GM12878 (cell line): ENCODE data around the gene CNRIP1.

ENCODE experiments used
- CBX5 ChIP-seq: sonication (generic); IDR thresholded peaks from 2 replicates; pipeline ENCODE4 v1.6.1; 2016; ENCODE audit warnings: low read depth, moderate library complexity, mild to moderate bottlenecking, inconsistent platforms
- CHD2 ChIP-seq: IDR thresholded peaks from 2 replicates; pipeline ENCODE4 v1.6.1; 2011; ENCODE audit warnings: low read depth, low read length, improper control_type of control experiment, borderline replicate concordance
- EP300 ChIP-seq, 2 experiments: fragments of 150-350 bp in 1 of 2; IDR thresholded peaks; 2 replicates each; pipeline ENCODE4 v1.6.1; 2011 to 2012; ENCODE audit warnings: low read depth in 2 of 2, low read length in 2 of 2, borderline replicate concordance in 1 of 2, improper control_type of control experiment in 1 of 2, inconsistent platforms in 1 of 2; ENCODE audit not compliant: control insufficient read depth in 1 of 2
- IRF3 ChIP-seq: fragments of 450-650 bp; IDR thresholded peaks from 2 replicates; pipeline ENCODE4 v1.6.1; 2014; ENCODE audit warnings: mild to moderate bottlenecking
- NFXL1 ChIP-seq: fragments of 450-650 bp; IDR thresholded peaks from 2 replicates; pipeline ENCODE4 v1.6.1; 2017; ENCODE audit warnings: antibody characterized with exemption, mild to moderate bottlenecking, borderline replicate concordance
- RAD51 ChIP-seq: fragments of 450-650 bp; IDR thresholded peaks from 2 replicates; pipeline ENCODE4 v1.6.1; 2016; ENCODE audit warnings: moderate library complexity, mild to moderate bottlenecking, inconsistent platforms
- SIN3A ChIP-seq: IDR thresholded peaks from 2 replicates; pipeline ENCODE4 v1.6.1; 2012; ENCODE audit warnings: low read depth, low read length, improper control_type of control experiment
- SP1 ChIP-seq: IDR thresholded peaks from one replicate; pipeline ENCODE4 v1.6.1; 2011; ENCODE audit warnings: low read depth, low read length
- STAT3 ChIP-seq: IDR thresholded peaks from 2 replicates; pipeline ENCODE4 v1.6.1; 2011; ENCODE audit warnings: low read depth, low read length, improper control_type of control experiment
- ZBTB33 ChIP-seq: fragments of 450-650 bp; IDR thresholded peaks from 2 replicates; pipeline ENCODE4 v1.6.1; 2017; ENCODE audit warnings: mild to moderate bottlenecking
- TF ChIP-seq, protein P1 (sequence below): fragments of 450-650 bp; IDR thresholded peaks from 2 replicates; pipeline ENCODE4 v1.6.1; 2017; ENCODE audit warnings: mild to moderate bottlenecking, moderate library complexity
- TF ChIP-seq, protein P2 (sequence below): IDR thresholded peaks from 2 replicates; pipeline ENCODE4 v1.6.1; 2012; ENCODE audit warnings: mild to moderate bottlenecking, low read depth, low read length

- TF ChIP-seq NFXL1: no peak
- TF ChIP-seq, protein P1, sequence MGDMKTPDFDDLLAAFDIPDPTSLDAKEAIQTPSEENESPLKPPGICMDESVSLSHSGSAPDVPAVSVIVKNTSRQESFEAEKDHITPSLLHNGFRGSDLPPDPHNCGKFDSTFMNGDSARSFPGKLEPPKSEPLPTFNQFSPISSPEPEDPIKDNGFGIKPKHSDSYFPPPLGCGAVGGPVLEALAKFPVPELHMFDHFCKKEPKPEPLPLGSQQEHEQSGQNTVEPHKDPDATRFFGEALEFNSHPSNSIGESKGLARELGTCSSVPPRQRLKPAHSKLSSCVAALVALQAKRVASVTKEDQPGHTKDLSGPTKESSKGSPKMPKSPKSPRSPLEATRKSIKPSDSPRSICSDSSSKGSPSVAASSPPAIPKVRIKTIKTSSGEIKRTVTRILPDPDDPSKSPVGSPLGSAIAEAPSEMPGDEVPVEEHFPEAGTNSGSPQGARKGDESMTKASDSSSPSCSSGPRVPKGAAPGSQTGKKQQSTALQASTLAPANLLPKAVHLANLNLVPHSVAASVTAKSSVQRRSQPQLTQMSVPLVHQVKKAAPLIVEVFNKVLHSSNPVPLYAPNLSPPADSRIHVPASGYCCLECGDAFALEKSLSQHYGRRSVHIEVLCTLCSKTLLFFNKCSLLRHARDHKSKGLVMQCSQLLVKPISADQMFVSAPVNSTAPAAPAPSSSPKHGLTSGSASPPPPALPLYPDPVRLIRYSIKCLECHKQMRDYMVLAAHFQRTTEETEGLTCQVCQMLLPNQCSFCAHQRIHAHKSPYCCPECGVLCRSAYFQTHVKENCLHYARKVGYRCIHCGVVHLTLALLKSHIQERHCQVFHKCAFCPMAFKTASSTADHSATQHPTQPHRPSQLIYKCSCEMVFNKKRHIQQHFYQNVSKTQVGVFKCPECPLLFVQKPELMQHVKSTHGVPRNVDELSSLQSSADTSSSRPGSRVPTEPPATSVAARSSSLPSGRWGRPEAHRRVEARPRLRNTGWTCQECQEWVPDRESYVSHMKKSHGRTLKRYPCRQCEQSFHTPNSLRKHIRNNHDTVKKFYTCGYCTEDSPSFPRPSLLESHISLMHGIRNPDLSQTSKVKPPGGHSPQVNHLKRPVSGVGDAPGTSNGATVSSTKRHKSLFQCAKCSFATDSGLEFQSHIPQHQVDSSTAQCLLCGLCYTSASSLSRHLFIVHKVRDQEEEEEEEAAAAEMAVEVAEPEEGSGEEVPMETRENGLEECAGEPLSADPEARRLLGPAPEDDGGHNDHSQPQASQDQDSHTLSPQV: no peak
- no peak for TF ChIP-seq EP300 (IDR thresholded peaks at IDR 0.05; ENCODE audit: borderline replicate concordance in 1 of 2, control insufficient read depth in 1 of 2, low read depth in 2 of 2, low read length in 2 of 2)
- no peak for TF ChIP-seq STAT3
- no peak for TF ChIP-seq SP1
- TF ChIP-seq CHD2: no peak
- no peak for TF ChIP-seq IRF3
- TF ChIP-seq, protein P2, sequence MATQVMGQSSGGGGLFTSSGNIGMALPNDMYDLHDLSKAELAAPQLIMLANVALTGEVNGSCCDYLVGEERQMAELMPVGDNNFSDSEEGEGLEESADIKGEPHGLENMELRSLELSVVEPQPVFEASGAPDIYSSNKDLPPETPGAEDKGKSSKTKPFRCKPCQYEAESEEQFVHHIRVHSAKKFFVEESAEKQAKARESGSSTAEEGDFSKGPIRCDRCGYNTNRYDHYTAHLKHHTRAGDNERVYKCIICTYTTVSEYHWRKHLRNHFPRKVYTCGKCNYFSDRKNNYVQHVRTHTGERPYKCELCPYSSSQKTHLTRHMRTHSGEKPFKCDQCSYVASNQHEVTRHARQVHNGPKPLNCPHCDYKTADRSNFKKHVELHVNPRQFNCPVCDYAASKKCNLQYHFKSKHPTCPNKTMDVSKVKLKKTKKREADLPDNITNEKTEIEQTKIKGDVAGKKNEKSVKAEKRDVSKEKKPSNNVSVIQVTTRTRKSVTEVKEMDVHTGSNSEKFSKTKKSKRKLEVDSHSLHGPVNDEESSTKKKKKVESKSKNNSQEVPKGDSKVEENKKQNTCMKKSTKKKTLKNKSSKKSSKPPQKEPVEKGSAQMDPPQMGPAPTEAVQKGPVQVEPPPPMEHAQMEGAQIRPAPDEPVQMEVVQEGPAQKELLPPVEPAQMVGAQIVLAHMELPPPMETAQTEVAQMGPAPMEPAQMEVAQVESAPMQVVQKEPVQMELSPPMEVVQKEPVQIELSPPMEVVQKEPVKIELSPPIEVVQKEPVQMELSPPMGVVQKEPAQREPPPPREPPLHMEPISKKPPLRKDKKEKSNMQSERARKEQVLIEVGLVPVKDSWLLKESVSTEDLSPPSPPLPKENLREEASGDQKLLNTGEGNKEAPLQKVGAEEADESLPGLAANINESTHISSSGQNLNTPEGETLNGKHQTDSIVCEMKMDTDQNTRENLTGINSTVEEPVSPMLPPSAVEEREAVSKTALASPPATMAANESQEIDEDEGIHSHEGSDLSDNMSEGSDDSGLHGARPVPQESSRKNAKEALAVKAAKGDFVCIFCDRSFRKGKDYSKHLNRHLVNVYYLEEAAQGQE: no peak
- TF ChIP-seq RAD51: no peak
- no peak for TF ChIP-seq SIN3A
- TF ChIP-seq CBX5: no peak
- no peak for TF ChIP-seq ZBTB33
These were observed 73.4 kb downstream of the CNRIP1 start for GRCh38 chr2:68246396-68246795.
